C4-2B (cell line): ENCODE results near the gene EHF.

Experiments used
- H3K27ac ChIP-seq: fragments of 450-650 bp; 2 replicates; pipeline ENCODE4 v1.5.1; 2017
- CTCF ChIP-seq: fragments of 450-650 bp; conservative IDR thresholded peaks from 2 replicates; pipeline ENCODE4 v1.5.1; 2017; ENCODE audit warnings: mild to moderate bottlenecking
- ZFX ChIP-seq: fragments of 450-650 bp; IDR thresholded peaks from 2 replicates; pipeline ENCODE4 v1.6.1; 2017

Gene EHF

GRCh38 chr11:34594603-34595002 is 26.3 kb upstream of the EHF start:
- no peak overlapping the region for H3K27ac ChIP-seq
- TF ChIP-seq CTCF (no peak), ZFX (no peak)

- H3K27ac ChIP-seq: no peak overlapping the region
- TF ChIP-seq CTCF (no peak), ZFX (no peak)
Observed at GRCh38 chr11:34595391-34595790, 25.5 kb upstream of the EHF start.

GRCh38 chr11:34595960-34596644 is 24.8 kb upstream of the EHF start:
- TF ChIP-seq CTCF (no peak), ZFX (no peak)
- H3K27ac ChIP-seq: no peak overlapping the region

- no peak for TF ChIP-seq ZFX
- TF ChIP-seq CTCF: no peak
- H3K27ac ChIP-seq: no peak overlapping the region
Observed at GRCh38 chr11:34599406-34599945, 21.4 kb upstream of the EHF start.

- H3K27ac ChIP-seq: peak overlapping the region; percentile 49
- no peak for TF ChIP-seq ZFX
- TF ChIP-seq CTCF: no peak
Observed at GRCh38 chr11:34600339-34601084, 20.4 kb upstream of the EHF start.

- peak overlapping the region; percentile 49 for H3K27ac ChIP-seq
- TF ChIP-seq CTCF (no peak), ZFX (no peak)
Observed at GRCh38 chr11:34601085-34601444, 19.8 kb upstream of the EHF start.

GRCh38 chr11:34601609-34602008 is 19.3 kb upstream of the EHF start:
- no peak for TF ChIP-seq ZFX
- TF ChIP-seq CTCF: no peak
- peak overlapping the region; percentile 49 for H3K27ac ChIP-seq
